Osteoblast (primary cell): Measurements from ENCODE around the gene TBL1X. TPM values are rescaled to one million over a fixed set of nuclear protein-coding genes. Genes with fewer than 3 reads are reported as not detected.

Experiments
- DNase-seq: peaks from one replicate; pipeline ENCODE4 v3.0.0; 2011; ENCODE audit warnings: low spot score, mixed read lengths; ENCODE audit not compliant: insufficient read length; ENCODE audit errors: missing footprints
- H2AFZ ChIP-seq: 2 replicates; pipeline ENCODE4 v1.6.0; 2011; ENCODE audit warnings: mild to moderate bottlenecking, low read length
- H3K27ac ChIP-seq: 2 replicates; pipeline ENCODE4 v1.5.1; 2011; ENCODE audit warnings: mild to moderate bottlenecking, low read depth, low read length, moderate library complexity
- H3K27me3 ChIP-seq: 2 replicates; pipeline ENCODE4 v1.6.0; 2012; ENCODE audit warnings: mild to moderate bottlenecking, control low read depth, inconsistent platforms, low read length, moderate library complexity; ENCODE audit not compliant: insufficient read depth
- H3K36me3 ChIP-seq: 2 replicates; pipeline ENCODE4 v1.5.1; 2011; ENCODE audit warnings: mild to moderate bottlenecking, low read length, control low read depth, moderate library complexity; ENCODE audit not compliant: insufficient read depth
- H3K4me1 ChIP-seq: 2 replicates; pipeline ENCODE4 v1.5.1; 2011; ENCODE audit warnings: mild to moderate bottlenecking, low read length, control low read depth, moderate library complexity; ENCODE audit not compliant: insufficient read depth
- H3K4me2 ChIP-seq: 2 replicates; pipeline ENCODE4 v1.6.0; 2011; ENCODE audit warnings: mild to moderate bottlenecking, low read length; ENCODE audit not compliant: insufficient read depth
- H3K4me3 ChIP-seq: fragments of 200-600 bp; sonication (generic); 3 replicates; pipeline ENCODE4 v1.5.1; 2012; ENCODE audit warnings: mild to moderate bottlenecking, low read length, inconsistent platforms; ENCODE audit not compliant: insufficient read depth
- H3K79me2 ChIP-seq: 2 replicates; pipeline ENCODE4 v1.6.0; 2012; ENCODE audit warnings: mild to moderate bottlenecking, low read length, control low read depth, inconsistent platforms; ENCODE audit not compliant: insufficient read depth
- H3K9me3 ChIP-seq: 2 replicates; pipeline ENCODE4 v1.5.1; 2011; ENCODE audit warnings: low read depth, low read length, control low read depth
- H4K20me1 ChIP-seq: 2 replicates; pipeline ENCODE4 v1.6.0; 2012; ENCODE audit warnings: mild to moderate bottlenecking, low read length, control low read depth; ENCODE audit not compliant: insufficient read depth
- total RNA-seq: library from RNA; depleted of rRNA; stranded (reverse); fragments of >200 nt; gene quantifications from 2 replicates; pipeline ENCODE4 v1.2.3, GENCODE V29; 2012
- TF ChIP-seq, protein P1 (sequence below): IDR thresholded peaks from 2 replicates; pipeline ENCODE4 v1.5.1; 2011; ENCODE audit warnings: mild to moderate bottlenecking, low read depth, low read length, moderate library complexity; ENCODE audit errors: extremely low read depth

Gene TBL1X
- total RNA-seq, 1 donor, result 15.2 TPM

GRCh38 chrX:9520217-9520590, 55.3 kb downstream of the TBL1X start:
- Histone ChIP-seq H3K27me3 (no peaks in the 10 kb centered on the region), H3K4me3 (no peak overlapping the region), H3K9me3 (no peaks in the 10 kb centered on the region), H3K27ac (no peak overlapping the region), H4K20me1 (no peaks in the 10 kb centered on the region), H3K36me3 (no peaks in the 10 kb centered on the region), H2AFZ (no peak overlapping the region), H3K4me1 (no peaks in the 10 kb centered on the region), H3K79me2 (peaks cover 2% of the 10 kb centered on the region), H3K4me2 (no peak overlapping the region)
- DNase-seq, result no peak
- TF ChIP-seq, protein P1, sequence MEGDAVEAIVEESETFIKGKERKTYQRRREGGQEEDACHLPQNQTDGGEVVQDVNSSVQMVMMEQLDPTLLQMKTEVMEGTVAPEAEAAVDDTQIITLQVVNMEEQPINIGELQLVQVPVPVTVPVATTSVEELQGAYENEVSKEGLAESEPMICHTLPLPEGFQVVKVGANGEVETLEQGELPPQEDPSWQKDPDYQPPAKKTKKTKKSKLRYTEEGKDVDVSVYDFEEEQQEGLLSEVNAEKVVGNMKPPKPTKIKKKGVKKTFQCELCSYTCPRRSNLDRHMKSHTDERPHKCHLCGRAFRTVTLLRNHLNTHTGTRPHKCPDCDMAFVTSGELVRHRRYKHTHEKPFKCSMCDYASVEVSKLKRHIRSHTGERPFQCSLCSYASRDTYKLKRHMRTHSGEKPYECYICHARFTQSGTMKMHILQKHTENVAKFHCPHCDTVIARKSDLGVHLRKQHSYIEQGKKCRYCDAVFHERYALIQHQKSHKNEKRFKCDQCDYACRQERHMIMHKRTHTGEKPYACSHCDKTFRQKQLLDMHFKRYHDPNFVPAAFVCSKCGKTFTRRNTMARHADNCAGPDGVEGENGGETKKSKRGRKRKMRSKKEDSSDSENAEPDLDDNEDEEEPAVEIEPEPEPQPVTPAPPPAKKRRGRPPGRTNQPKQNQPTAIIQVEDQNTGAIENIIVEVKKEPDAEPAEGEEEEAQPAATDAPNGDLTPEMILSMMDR, result no peak

DNA sequence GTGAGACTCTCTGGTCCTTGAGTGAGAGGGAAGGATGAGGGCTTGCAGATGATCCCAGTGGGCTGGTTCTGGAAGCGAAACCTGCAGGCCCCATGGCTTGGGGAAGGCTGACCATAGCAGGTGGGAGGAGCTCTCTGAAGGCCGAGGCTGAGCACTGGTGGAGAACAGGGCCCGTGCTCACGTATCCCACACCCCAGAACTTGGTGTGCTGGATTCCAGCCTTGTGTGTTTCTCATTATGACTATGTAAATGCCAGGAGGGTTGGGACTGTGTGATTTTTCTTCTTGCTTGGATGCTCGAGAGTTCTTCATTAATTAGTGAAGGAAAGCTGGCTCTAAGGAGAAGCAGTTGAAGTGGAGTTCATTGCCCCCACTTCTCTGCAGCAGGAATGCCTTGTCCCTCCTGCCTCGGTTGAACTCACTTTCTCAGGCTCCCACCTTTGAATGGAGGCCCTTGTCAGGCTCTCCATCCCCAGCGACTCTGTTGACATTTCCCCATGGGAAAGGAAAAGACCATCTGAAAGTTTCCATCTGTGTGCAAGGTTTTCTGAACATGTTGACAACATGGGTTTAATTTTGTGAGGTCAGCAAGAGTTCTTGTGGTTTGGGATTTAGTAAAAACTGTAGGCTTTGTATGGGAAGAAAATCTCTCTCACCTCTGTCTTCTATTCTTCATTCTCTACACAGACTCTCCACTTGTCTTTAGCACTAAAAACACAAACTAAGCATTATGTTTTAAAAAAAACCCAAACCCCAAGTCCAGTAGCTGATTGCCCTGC, 57.7 kb downstream of the TBL1X start:
- Histone ChIP-seq H3K9me3 (no peaks in the 10 kb centered on the region), H2AFZ (no peak overlapping the region), H3K36me3 (no peaks in the 10 kb centered on the region), H4K20me1 (no peaks in the 10 kb centered on the region), H3K4me2 (no peak overlapping the region), H3K27me3 (no peaks in the 10 kb centered on the region), H3K4me3 (no peak overlapping the region), H3K4me1 (no peaks in the 10 kb centered on the region), H3K27ac (no peak overlapping the region), H3K79me2 (peaks cover 2% of the 10 kb centered on the region)
- DNase-seq, result no peak
- TF ChIP-seq, protein P1, result no peak

DNA sequence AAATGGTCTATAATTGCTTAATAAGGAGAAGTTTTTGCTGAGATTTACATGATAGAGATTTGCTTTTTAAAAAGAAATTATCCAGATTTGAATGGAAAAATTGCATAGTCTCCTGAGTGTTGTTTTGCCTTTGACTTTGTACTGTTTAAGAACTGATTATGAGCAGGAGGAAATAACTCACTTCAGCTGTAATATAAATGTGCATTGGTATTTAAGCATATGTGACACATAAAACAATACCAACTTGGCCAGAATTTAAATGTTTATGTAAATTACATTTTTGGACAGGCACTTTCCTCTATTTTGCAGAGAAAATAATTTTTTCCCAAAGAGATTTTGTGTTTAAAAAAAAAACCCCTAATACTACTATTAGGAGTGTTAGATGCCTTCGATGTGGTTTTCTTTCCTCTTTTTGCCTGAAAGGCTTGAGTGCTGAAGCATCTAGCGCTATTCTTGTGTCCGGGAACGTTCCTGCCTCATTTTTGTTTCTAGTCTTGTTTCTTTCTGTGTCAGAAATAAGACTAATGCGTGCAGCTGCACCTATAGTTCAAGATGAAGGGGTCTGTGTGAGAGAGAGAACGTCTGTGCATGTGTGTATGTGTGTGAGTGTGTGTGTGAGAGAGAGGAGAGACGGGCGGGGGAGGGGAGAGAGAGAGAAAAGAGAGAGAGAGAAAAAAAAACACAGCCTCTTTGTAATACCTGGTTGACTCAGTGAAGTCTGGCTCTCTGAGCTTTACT, 60.8 kb downstream of the TBL1X start:
- Histone ChIP-seq H3K4me2 (no peak overlapping the region), H3K27me3 (no peaks in the 10 kb centered on the region), H2AFZ (no peak overlapping the region), H3K4me1 (no peaks in the 10 kb centered on the region), H3K4me3 (no peak overlapping the region), H4K20me1 (no peaks in the 10 kb centered on the region), H3K9me3 (no peaks in the 10 kb centered on the region), H3K27ac (no peak overlapping the region), H3K79me2 (peaks cover 6% of the 10 kb centered on the region), H3K36me3 (no peaks in the 10 kb centered on the region)
- no peak for DNase-seq
- TF ChIP-seq, protein P1, result no peak

- TF ChIP-seq, protein P1, result no peak
- H4K20me1 ChIP-seq, result no peaks in the 10 kb centered on the region
- H3K36me3 ChIP-seq, result no peaks in the 10 kb centered on the region
- H3K79me2 ChIP-seq, result peaks cover 8% of the 10 kb centered on the region
- no peaks in the 10 kb centered on the region for H3K4me1 ChIP-seq
- H3K4me3 ChIP-seq, result no peak overlapping the region
- no peaks in the 10 kb centered on the region for H3K9me3 ChIP-seq
- H3K4me2 ChIP-seq, result no peak overlapping the region
- H3K27ac ChIP-seq, result no peak overlapping the region
- no peaks in the 10 kb centered on the region for H3K27me3 ChIP-seq
- no peak for DNase-seq
- H2AFZ ChIP-seq, result no peak overlapping the region
Measured at GRCh38 chrX:9526965-9527364, 62.1 kb downstream of the TBL1X start.
